Endothelial cell of umbilical vein (primary cell): ENCODE data around the gene LTBP1.

Experiments used
- CTCF ChIP-seq, 2 donors: IDR thresholded peaks; 1 replicate in 1 of 2; 2 replicates in 1 of 2; pipeline ENCODE4 v1.5.1; 2011; ENCODE audit warnings: low read length in 2 of 2, mild to moderate bottlenecking in 2 of 2, moderate library complexity in 2 of 2, control low read depth in 1 of 2, inconsistent platforms in 1 of 2, low read depth in 1 of 2; ENCODE audit not compliant: insufficient read depth in 1 of 2; ENCODE audit errors: extremely low read depth in 1 of 2
- EZH2 ChIP-seq: IDR thresholded peaks from 2 replicates; pipeline ENCODE4 v1.6.1; 2012; ENCODE audit warnings: borderline replicate concordance, low read depth, mild to moderate bottlenecking, moderate library complexity, low read length, inconsistent platforms; ENCODE audit not compliant: severe bottlenecking
- FOS ChIP-seq: IDR thresholded peaks from 2 replicates; pipeline ENCODE4 v1.6.1; 2011; ENCODE audit warnings: mild to moderate bottlenecking, low read length, moderate library complexity, borderline replicate concordance; ENCODE audit not compliant: insufficient read depth
- JUN ChIP-seq: IDR thresholded peaks from 2 replicates; pipeline ENCODE4 v1.6.1; 2011; ENCODE audit warnings: borderline replicate concordance, low read depth; ENCODE audit not compliant: insufficient read length, insufficient read depth
- POLR2A ChIP-seq: IDR thresholded peaks from 2 replicates; pipeline ENCODE4 v1.6.1; 2012; ENCODE audit warnings: low read depth, mild to moderate bottlenecking, control low read depth, low read length
- POLR2AphosphoS5 ChIP-seq: IDR thresholded peaks from 2 replicates; pipeline ENCODE4 v1.6.1; 2012; ENCODE audit warnings: low read depth, mild to moderate bottlenecking, control low read depth, low read length, moderate library complexity; ENCODE audit not compliant: insufficient read depth

- TF ChIP-seq CTCF (IDR thresholded peaks at IDR 0.05; ENCODE audit: extremely low read depth in 1 of 2, insufficient read depth in 1 of 2, low read depth in 1 of 2, low read length in 2 of 2) (no peak), POLR2A (no peak), JUN (no peak), POLR2AphosphoS5 (no peak), EZH2 (no peak), FOS (no peak)
Measured at GRCh38 chr2:33024758-33025157, 78.0 kb downstream of the LTBP1 start.
